Measurements from ENCODE around the gene ATP9A. TPM values are rescaled to one million over a fixed set of nuclear protein-coding genes. Genes with fewer than 3 reads are reported as not detected.

ATP9A gene
- total RNA-seq, 1 experiment from 2014 or later = 12.1 TPM

DNA sequence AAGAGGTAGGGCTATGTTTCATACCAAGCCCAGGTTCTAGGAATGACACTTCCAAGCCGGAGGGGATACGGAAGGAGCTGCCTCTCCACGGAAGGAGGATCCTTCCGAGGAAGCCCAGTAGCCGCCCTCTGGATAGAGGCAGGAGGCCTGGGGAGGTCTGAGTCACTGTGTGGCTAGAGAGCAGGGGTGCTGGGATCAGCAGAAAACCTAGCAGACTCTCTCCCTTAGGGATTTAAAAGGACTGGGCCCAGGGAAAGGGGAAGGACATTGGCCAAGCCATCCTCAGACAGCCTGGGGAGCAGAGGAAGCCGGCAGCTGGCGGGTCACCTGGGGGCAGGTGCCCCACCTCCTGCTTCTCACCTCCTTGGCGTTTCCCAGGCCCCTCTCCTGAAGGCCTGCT is 189.1 kb downstream of the ATP9A start:
- no peak overlapping the region for H4K8ac ChIP-seq (replicated peaks; ENCODE audit: insufficient read length, low read depth, low read length)
- no peak overlapping the region for H3K56ac ChIP-seq (ENCODE audit: insufficient read length, low read depth, low read length)
- H4K91ac ChIP-seq (ENCODE audit: insufficient read length, low read depth, low read length) = no peak overlapping the region
- Mint-ChIP-seq H3K36me3 (ENCODE audit: insufficient read depth in 1 of 3, low read depth in 3 of 3) (no peaks in the 10 kb centered on the region), H3K4me1 (peaks cover 0 to 4% of the 10 kb centered on the region in 2 experiments; a peak in 2 of 4 replicates), H3K27ac (no peak overlapping the region), H3K4me3 (no peak overlapping the region), H3K9me3 (peaks cover 0 to 3% of the 10 kb centered on the region in 2 experiments; a peak in 2 of 5 replicates), H3K27me3 (ENCODE audit: low read depth) (peaks cover 27% of the 10 kb centered on the region)
- H2BK15ac ChIP-seq (ENCODE audit: low read depth, low read length) = no peak overlapping the region
- no peak overlapping the region for H3K4me2 ChIP-seq (ENCODE audit: insufficient read depth, insufficient read length, low read length)
- H4K20me1 ChIP-seq (ENCODE audit: control insufficient read depth, insufficient read depth, insufficient read length) = no peaks in the 10 kb centered on the region
- no peak for DNase-seq
- no peak overlapping the region for H2BK20ac ChIP-seq (ENCODE audit: low read depth, low read length, poor library complexity, severe bottlenecking)
- H3K79me1 ChIP-seq (ENCODE audit: insufficient read depth, low read depth, low read length, poor library complexity, severe bottlenecking) = no peaks in the 10 kb centered on the region
- H3K18ac ChIP-seq (ENCODE audit: insufficient read length, low read depth, low read length) = no peak overlapping the region
- no peaks in the 10 kb centered on the region for H3K79me2 ChIP-seq (ENCODE audit: insufficient read depth, low read length)
- no peak overlapping the region for H3K9ac ChIP-seq (ENCODE audit: extremely low read depth, insufficient read length, low read length)
- H3T11ph ChIP-seq (ENCODE audit: low read length) = no peak overlapping the region
- H3K9me3 ChIP-seq (ENCODE audit: control insufficient read depth, low read depth, low read length) = no peaks in the 10 kb centered on the region
- H3K23ac ChIP-seq (ENCODE audit: insufficient read length, low read depth, low read length) = no peak overlapping the region
- TF ChIP-seq CTCF (conservative IDR thresholded peaks at IDR 0.05) = no peak
- no peaks in the 10 kb centered on the region for H3K4me1 ChIP-seq (ENCODE audit: insufficient read depth, low read length)
- no peak overlapping the region for H3K4ac ChIP-seq (ENCODE audit: low read depth, low read length)
- no peak overlapping the region for H3K14ac ChIP-seq (ENCODE audit: insufficient read depth, low read length)
- H2BK5ac ChIP-seq (ENCODE audit: insufficient read length, low read length) = no peak overlapping the region
- no peaks in the 10 kb centered on the region for H3K27me3 ChIP-seq (ENCODE audit: insufficient read depth, low read length)
- H2BK12ac ChIP-seq (ENCODE audit: insufficient read length, low read depth, low read length) = no peak overlapping the region
- WGBS (ENCODE audit: extremely low coverage, insufficient read length, low lambda C conversion rate) = no CpG with 5 or more reads among the region's 8 CpGs
- no peak overlapping the region for H4K5ac ChIP-seq (ENCODE audit: insufficient read length, low read depth, low read length)
- no peak overlapping the region for H2AK5ac ChIP-seq (ENCODE audit: insufficient read length, low read length)
- no peaks in the 10 kb centered on the region for H3K23me2 ChIP-seq (ENCODE audit: insufficient read length, low read depth, low read length, poor library complexity, severe bottlenecking)
- H2AFZ ChIP-seq (ENCODE audit: low read length) = no peak overlapping the region
- H3K27ac ChIP-seq (ENCODE audit: insufficient read length, low read depth, low read length) = no peak overlapping the region
- no peak overlapping the region for H2BK120ac ChIP-seq (ENCODE audit: low read depth, low read length, poor library complexity, severe bottlenecking)

Measured in H9 (cell line).